K562 (cell line): ENCODE data around the gene WNT2. TPM values are rescaled to one million over a fixed set of nuclear protein-coding genes. Genes with fewer than 3 reads are reported as not detected.

Source experiments
- ATAC-seq: fragments of 200-7000 bp; cut with Tn5 transposase; 3 replicates; pipeline ENCODE4 v1.9.1; 2020; ENCODE audit warnings: moderate library complexity
- BruUV-seq: library from RNA; stranded (reverse); fragments of 400-500 nt; replicated peaks from 2 replicates; lab custom pipeline; 2021; lab: Mats Ljungman, UMichigan
- CTCF ChIA-PET: fragments of 300-600 bp; formaldehyde crosslinking; extraction: SDS; loops from one replicate; lab custom pipeline; 2021; ENCODE audit warnings: low intra/inter-chr PET ratio; lab: Yijun Ruan, JAX
- POLR2A ChIA-PET: fragments of 300-600, 350-650 bp; sonication (Branson Sonifier 250); formaldehyde crosslinking; extraction: SDS; loops from one replicate; lab custom pipeline; 2021; ENCODE audit warnings: antibody characterized with exemption, inconsistent platforms; lab: Yijun Ruan, JAX
- DNase-seq, 4 experiments: peaks; one replicate each; pipeline versions ENCODE4 v3.0.0 to v3.0.0-alpha.2; 2011 to 2018; ENCODE audit warnings: low spot score in 3 of 4, mixed read lengths in 3 of 4; ENCODE audit errors: extremely low read depth in 1 of 4
- FAIRE-seq: peaks from 2 replicates; lab custom pipeline; 2011; peaks lifted over from hg19 to GRCh38; lab: Jason Lieb, UNC
- H2AFZ ChIP-seq: 2 replicates; pipeline ENCODE4 v1.6.0; 2011; ENCODE audit warnings: low read depth, low read length, control low read depth, inconsistent platforms
- H3K27ac ChIP-seq: fragments of 200-600 bp; 3 replicates; pipeline ENCODE4 v1.8.0; 2011; ENCODE audit warnings: low read depth, mild to moderate bottlenecking, control low read depth, inconsistent platforms, low read length, moderate library complexity, mixed read lengths; ENCODE audit errors: extremely low read depth
- H3K27me3 ChIP-seq, 2 experiments: fragments of 300-600 bp in 1 of 2; 2 replicates in 1 of 2; 3 replicates in 1 of 2; pipeline versions ENCODE4 v1.6.0 to v1.8.0; 2011; ENCODE audit warnings: inconsistent platforms in 2 of 2, low read length in 2 of 2, mild to moderate bottlenecking in 1 of 2, mixed read lengths in 1 of 2, moderate library complexity in 1 of 2; ENCODE audit not compliant: control insufficient read depth in 2 of 2, insufficient read depth in 2 of 2
- H3K36me3 ChIP-seq: fragments of 300-600 bp; 3 replicates; pipeline ENCODE4 v1.8.0; 2011; ENCODE audit warnings: mild to moderate bottlenecking, low read length, inconsistent platforms; ENCODE audit not compliant: control insufficient read depth, insufficient read depth
- H3K4me1 ChIP-seq, 2 experiments: fragments of 200-600 bp in 1 of 2; replicated peaks in 1 of 2; 2 replicates in 1 of 2; 3 replicates in 1 of 2; pipeline versions ENCODE4 v1.5.1 to v1.8.0; 2011; ENCODE audit warnings: inconsistent platforms in 2 of 2, low read length in 2 of 2, mild to moderate bottlenecking in 1 of 2, mixed read lengths in 1 of 2, moderate library complexity in 1 of 2; ENCODE audit not compliant: control insufficient read depth in 2 of 2, insufficient read depth in 2 of 2
- H3K4me2 ChIP-seq: 2 replicates; pipeline ENCODE4 v1.6.1; 2011; ENCODE audit warnings: low read length, control low read depth, inconsistent platforms, mixed read lengths; ENCODE audit not compliant: insufficient read depth
- H3K4me3 ChIP-seq: fragments of 200-600 bp; sonication (generic), shearing (Covaris generic); 2 replicates; pipeline ENCODE4 v1.5.1; 2016; ENCODE audit warnings: control low read depth, inconsistent platforms
- H3K79me2 ChIP-seq: fragments of 200-600 bp; 3 replicates; pipeline ENCODE4 v1.8.0; 2011; ENCODE audit warnings: low read length, inconsistent platforms; ENCODE audit not compliant: control insufficient read depth, insufficient read depth
- H3K9ac ChIP-seq, 2 experiments: 2 replicates each; pipeline versions ENCODE4 v1.6.0 to v1.6.1; 2011; ENCODE audit warnings: low read depth in 2 of 2, low read length in 2 of 2, control low read depth in 1 of 2, inconsistent platforms in 1 of 2, mild to moderate bottlenecking in 1 of 2, mixed read lengths in 1 of 2; ENCODE audit not compliant: insufficient read depth in 1 of 2
- H3K9me1 ChIP-seq: one replicate; pipeline ENCODE4 v1.6.0; 2011; ENCODE audit warnings: inconsistent platforms, mild to moderate bottlenecking, low read length, moderate library complexity; ENCODE audit not compliant: control insufficient read depth, insufficient read depth
- H3K9me3 ChIP-seq: replicated peaks from 2 replicates; pipeline ENCODE4 v1.5.1; 2011; ENCODE audit warnings: low read depth, low read length, inconsistent platforms; ENCODE audit not compliant: control insufficient read depth, insufficient read depth
- H4K20me1 ChIP-seq: replicated peaks from 2 replicates; pipeline ENCODE4 v1.6.1; 2011; ENCODE audit warnings: low read length, inconsistent platforms, mixed read lengths; ENCODE audit not compliant: control insufficient read depth, insufficient read depth
- GABPB1 ChIP-seq: sonication (generic); formaldehyde crosslinking; IDR thresholded peaks from 2 replicates; pipeline ENCODE4 v1.8.0; 2022; ENCODE audit warnings: mild to moderate bottlenecking, missing genetic modification reagents
- JUNB ChIP-seq: fragments of 450-650 bp; formaldehyde crosslinking; conservative IDR thresholded peaks from 2 replicates; pipeline ENCODE4 v1.4.0; 2020; ENCODE audit warnings: mild to moderate bottlenecking
- RFX5 ChIP-seq: IDR thresholded peaks from 2 replicates; pipeline ENCODE4 v1.6.1; 2011; ENCODE audit warnings: low read depth, mild to moderate bottlenecking, improper control_type of control experiment, low read length
- SIRT6 ChIP-seq: IDR thresholded peaks from one replicate; pipeline ENCODE4 v1.6.1; 2012; ENCODE audit warnings: low read depth, mild to moderate bottlenecking, control low read depth, inconsistent platforms, low read length, moderate library complexity
- ZBTB1 ChIP-seq: sonication (generic); formaldehyde crosslinking; IDR thresholded peaks from 2 replicates; pipeline ENCODE4 v1.8.1; 2023; ENCODE audit warnings: missing genetic modification reagents, low read depth, mild to moderate bottlenecking, borderline replicate concordance
- ZNF324 ChIP-seq: fragments of 250-450 bp; sonication (Bioruptor Pico); IDR thresholded peaks from 2 replicates; pipeline ENCODE4 v1.4.0; 2020; ENCODE audit warnings: mild to moderate bottlenecking
- ZNF586 ChIP-seq: fragments of 450-650 bp; formaldehyde crosslinking; conservative IDR thresholded peaks from 2 replicates; pipeline ENCODE4 v1.4.0; 2020; ENCODE audit warnings: mild to moderate bottlenecking, moderate library complexity
- WGBS: fragments of 100-300 bp; shearing (Covaris generic); methylation state at CpG from one replicate; pipeline ENCODE4 v1.1.6; 2016; ENCODE audit warnings: low coverage, mixed read lengths; ENCODE audit not compliant: insufficient coverage; ENCODE audit errors: missing lambda C conversion rate; 5-methylcytosine and 5-hydroxymethylcytosine counted together
- in situ Hi-C: fragments of 300-500 bp; cut with MboI; formaldehyde crosslinking; loops from 4 replicates; pipeline ENCODE4 v1.15.0; 2018; ENCODE audit warnings: inconsistent platforms, mixed read lengths
- intact Hi-C: fragments of 100-400 bp; cut with micrococcal nuclease; formaldehyde crosslinking; loops from 2 replicates; pipeline ENCODE4 v1.14.2; 2022
- polyA plus RNA-seq, 8 experiments: library from polyadenylated mRNA; depleted of rRNA in 4 of 8; stranded (reverse) in 5 of 8; unstranded in 3 of 8; fragments of >200 nt; fragmentation: Nextera tagmentation in 2 of 8; fragmentation: Illumina TruSeq in 1 of 8; extraction: Ambion mirVana in 2 of 8; extraction: Trizol in 1 of 8; gene quantifications; 2 replicates each; pipeline versions ENCODE4 v1.2.1 to v1.2.3, GENCODE V29; 2011 to 2014; ENCODE audit warnings: inconsistent platforms in 1 of 8, missing spikeins in 1 of 8
- total RNA-seq, 7 experiments: library from RNA; depleted of rRNA in 6 of 7; stranded (reverse); fragments of >200 nt in 6 of 7; fragmentation: Illumina TruSeq in 2 of 7; extraction: Trizol in 2 of 7; gene quantifications; 2 replicates each; pipeline versions ENCODE4 v1.2.1 to v1.2.3, GENCODE V29; 2011 to 2021; ENCODE audit warnings: low replicate concordance in 1 of 7
- TF ChIP-seq, protein P1 (sequence below), 2 experiments: IDR thresholded peaks; 2 replicates each; pipeline ENCODE4 v1.6.1; 2011; ENCODE audit warnings: borderline replicate concordance in 1 of 2, control low read depth in 1 of 2, low read depth in 1 of 2, low read length in 1 of 2, mild to moderate bottlenecking in 1 of 2, mixed read lengths in 1 of 2, moderate library complexity in 1 of 2; ENCODE audit not compliant: insufficient read depth in 1 of 2, insufficient read length in 1 of 2, poor library complexity in 1 of 2, severe bottlenecking in 1 of 2; ENCODE audit errors: extremely low read depth in 1 of 2

The WNT2 gene
- total and polyA plus RNA-seq, 9 of the 15 experiments (the other 6 are each of a cell fraction or from before 2014, with no cell fraction given), result 0.04 TPM; not detected in 8

DNA sequence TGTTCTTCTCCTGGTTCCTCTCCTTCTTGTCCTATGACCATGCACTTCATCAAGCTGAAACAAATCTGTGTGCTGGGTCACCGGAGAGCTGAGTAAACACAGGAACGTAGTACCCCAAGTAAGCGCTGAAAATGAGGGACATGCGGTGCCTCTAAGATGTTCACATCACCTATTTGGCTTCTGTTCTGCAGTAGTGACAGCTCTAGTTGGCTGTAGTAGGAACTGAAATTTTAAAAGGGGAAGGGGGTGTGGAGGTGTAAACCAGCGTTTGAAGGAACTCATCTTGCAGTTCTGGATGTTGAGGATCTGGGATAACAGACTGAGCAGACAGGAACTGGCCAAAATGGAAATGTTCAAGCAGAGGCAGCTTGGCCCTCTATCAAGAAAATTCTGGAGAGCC lies 85.2 kb downstream of the WNT2 start:
- BruUV-seq, result no TSS peak
- H3K27ac ChIP-seq, result no peak overlapping the region
- no peaks in the 10 kb centered on the region for H4K20me1 ChIP-seq
- in situ Hi-C loops, result no loop called here
- FAIRE-seq (no peak), ATAC-seq (no peak), DNase-seq (no peak)
- H3K4me2 ChIP-seq, result no peak overlapping the region
- no peak overlapping the region for H3K4me3 ChIP-seq
- no peaks in the 10 kb centered on the region for H3K36me3 ChIP-seq
- TF ChIP-seq, protein P1, sequence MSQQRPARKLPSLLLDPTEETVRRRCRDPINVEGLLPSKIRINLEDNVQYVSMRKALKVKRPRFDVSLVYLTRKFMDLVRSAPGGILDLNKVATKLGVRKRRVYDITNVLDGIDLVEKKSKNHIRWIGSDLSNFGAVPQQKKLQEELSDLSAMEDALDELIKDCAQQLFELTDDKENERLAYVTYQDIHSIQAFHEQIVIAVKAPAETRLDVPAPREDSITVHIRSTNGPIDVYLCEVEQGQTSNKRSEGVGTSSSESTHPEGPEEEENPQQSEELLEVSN (IDR thresholded peaks at IDR 0.05; ENCODE audit: borderline replicate concordance in 1 of 2, extremely low read depth in 1 of 2, insufficient read depth in 1 of 2, insufficient read length in 1 of 2, low read depth in 1 of 2, low read length in 1 of 2, poor library complexity in 1 of 2, severe bottlenecking in 1 of 2), result no peak
- TF ChIP-seq RFX5, result no peak
- TF ChIP-seq GABPB1, result no peak
- no peak for TF ChIP-seq SIRT6
- TF ChIP-seq ZBTB1, result no peak
- no peak for TF ChIP-seq JUNB (CRISPR knock-in tag)
- no peak for TF ChIP-seq ZNF324
- no peak for TF ChIP-seq ZNF586 (CRISPR knock-in tag)
- H3K9me1 ChIP-seq, result no peaks in the 10 kb centered on the region
- H3K9me3 ChIP-seq, result no peaks in the 10 kb centered on the region
- H2AFZ ChIP-seq, result no peak overlapping the region
- H3K9ac ChIP-seq, result no peak overlapping the region
- no peaks in the 10 kb centered on the region for H3K79me2 ChIP-seq
- intact Hi-C loops, result no loop called here
- 1% methylated on average over 5 of the region's 5 CpGs for WGBS
- POLR2A ChIA-PET, result interaction anchor here (0.6 to 1.0 kb wide), 3 partner anchors 12 to 30 kb away, joined by 3 to 4 read pairs (median 3); no protein-coding TSS in a partner anchor
- no peaks in the 10 kb centered on the region for H3K4me1 ChIP-seq
- CTCF ChIA-PET, result no interaction called here
- peaks cover 0 to 21% of the 10 kb centered on the region in 2 experiments; a peak in 3 of 5 replicates for H3K27me3 ChIP-seq
